ENCODE results near the gene ST6GALNAC1. TPM values are rescaled to one million over a fixed set of nuclear protein-coding genes. Genes with fewer than 3 reads are reported as not detected.

ST6GALNAC1 gene
- total RNA-seq, 2 experiments from 2014 or later = 1.8 to 2.5 TPM

DNA sequence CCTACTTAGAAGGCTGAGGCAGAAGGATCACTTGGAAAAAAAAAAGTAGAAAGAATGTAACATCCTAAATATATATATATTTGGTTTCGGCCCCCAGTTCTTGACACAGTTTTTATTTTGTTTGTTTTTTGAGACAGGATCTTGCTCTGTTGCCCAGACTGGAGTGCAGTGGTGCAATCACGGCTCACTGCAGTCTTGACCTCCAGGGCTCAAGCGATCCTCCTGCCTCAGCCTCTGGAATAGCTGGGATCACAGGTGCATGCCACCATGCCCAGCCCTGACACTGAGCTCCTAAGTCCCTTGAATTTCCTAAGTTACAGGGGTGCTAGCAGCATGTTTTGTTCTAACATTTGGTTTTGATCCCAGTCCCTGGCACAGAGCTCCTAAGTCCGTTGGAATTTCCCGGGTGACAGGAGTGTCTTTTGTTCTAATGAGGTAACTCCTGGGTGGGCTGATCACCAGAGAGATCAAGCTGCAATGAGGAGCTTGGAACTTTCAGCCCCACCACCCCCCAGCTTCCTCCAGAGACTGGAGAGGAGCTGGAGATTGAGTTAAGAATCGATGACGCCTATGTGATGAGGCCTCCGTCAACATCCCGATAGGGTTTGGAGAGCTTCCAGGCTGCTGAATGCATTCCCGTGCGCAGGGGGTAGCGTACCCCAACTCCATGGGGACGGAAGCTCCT, 47.2 kb upstream of the ST6GALNAC1 start:
- no peak for DNase-seq
- POLR2A ChIA-PET = interaction anchor here (1.0 kb wide), 1 partner anchor 20 kb away, joined by 4 read pairs; no protein-coding TSS in a partner anchor
- Mint-ChIP-seq H3K27ac (no peak overlapping the region), H3K36me3 (ENCODE audit: low read depth) (no peaks in the 10 kb centered on the region), H3K4me3 (no peak overlapping the region), H3K4me1 (ENCODE audit: low read depth) (no peaks in the 10 kb centered on the region), H3K9me3 (no peaks in the 10 kb centered on the region), H3K27me3 (no peaks in the 10 kb centered on the region)
- Histone ChIP-seq H3K4me3 (ENCODE audit: low read length) (no peak overlapping the region), H3K4me1 (ENCODE audit: insufficient read depth, low read length) (no peaks in the 10 kb centered on the region), H3K9me3 (ENCODE audit: control insufficient read depth in 1 of 2, insufficient read depth in 1 of 2, low read length in 2 of 2) (no peaks in the 10 kb centered on the region), H3K27me3 (ENCODE audit: control insufficient read depth in 1 of 2, insufficient read depth in 2 of 2, low read length in 2 of 2) (no peaks in the 10 kb centered on the region), H3K36me3 (ENCODE audit: insufficient read depth, low read length) (no peaks in the 10 kb centered on the region), H3K27ac (ENCODE audit: low read depth in 1 of 2, low read length in 2 of 2) (no peak overlapping the region)
- no peak for ATAC-seq (ENCODE audit: poor library complexity)
- TF ChIP-seq, protein P1, sequence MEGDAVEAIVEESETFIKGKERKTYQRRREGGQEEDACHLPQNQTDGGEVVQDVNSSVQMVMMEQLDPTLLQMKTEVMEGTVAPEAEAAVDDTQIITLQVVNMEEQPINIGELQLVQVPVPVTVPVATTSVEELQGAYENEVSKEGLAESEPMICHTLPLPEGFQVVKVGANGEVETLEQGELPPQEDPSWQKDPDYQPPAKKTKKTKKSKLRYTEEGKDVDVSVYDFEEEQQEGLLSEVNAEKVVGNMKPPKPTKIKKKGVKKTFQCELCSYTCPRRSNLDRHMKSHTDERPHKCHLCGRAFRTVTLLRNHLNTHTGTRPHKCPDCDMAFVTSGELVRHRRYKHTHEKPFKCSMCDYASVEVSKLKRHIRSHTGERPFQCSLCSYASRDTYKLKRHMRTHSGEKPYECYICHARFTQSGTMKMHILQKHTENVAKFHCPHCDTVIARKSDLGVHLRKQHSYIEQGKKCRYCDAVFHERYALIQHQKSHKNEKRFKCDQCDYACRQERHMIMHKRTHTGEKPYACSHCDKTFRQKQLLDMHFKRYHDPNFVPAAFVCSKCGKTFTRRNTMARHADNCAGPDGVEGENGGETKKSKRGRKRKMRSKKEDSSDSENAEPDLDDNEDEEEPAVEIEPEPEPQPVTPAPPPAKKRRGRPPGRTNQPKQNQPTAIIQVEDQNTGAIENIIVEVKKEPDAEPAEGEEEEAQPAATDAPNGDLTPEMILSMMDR (IDR thresholded peaks at IDR 0.05) = no peak
- CTCF ChIA-PET = interaction anchor here (0.9 kb wide), 1 partner anchor 9 kb away, joined by 3 read pairs; no protein-coding TSS in a partner anchor
- intact Hi-C loops (cut with DNase I, micrococcal nuclease) = no loop called here

DNA sequence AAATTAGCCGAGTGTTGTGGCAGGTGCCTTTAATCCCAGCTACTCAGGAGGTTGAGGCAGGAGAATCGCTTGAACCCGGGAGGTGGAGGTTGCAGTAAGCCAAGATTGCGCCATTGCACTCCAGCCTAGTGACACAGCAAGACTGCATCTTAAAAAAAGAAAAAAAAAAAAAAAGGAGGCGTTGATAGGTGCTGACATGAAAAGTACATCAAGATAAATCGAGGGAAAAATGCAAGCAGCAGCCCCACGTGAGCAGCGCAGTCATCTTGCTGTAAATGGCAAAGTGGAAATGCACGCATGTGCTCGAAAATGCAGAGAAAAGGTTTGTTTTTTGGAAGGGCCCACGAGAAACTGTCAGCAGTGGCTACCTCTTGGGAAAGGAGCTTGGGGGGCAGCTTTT, 46.3 kb upstream of the ST6GALNAC1 start:
- Histone ChIP-seq H3K36me3 (ENCODE audit: insufficient read depth, low read length) (no peaks in the 10 kb centered on the region), H3K9me3 (ENCODE audit: control insufficient read depth in 1 of 2, insufficient read depth in 1 of 2, low read length in 2 of 2) (no peaks in the 10 kb centered on the region), H3K27me3 (ENCODE audit: control insufficient read depth in 1 of 2, insufficient read depth in 2 of 2, low read length in 2 of 2) (no peaks in the 10 kb centered on the region), H3K4me1 (ENCODE audit: insufficient read depth, low read length) (no peaks in the 10 kb centered on the region), H3K4me3 (ENCODE audit: low read length) (no peak overlapping the region), H3K27ac (ENCODE audit: low read depth in 1 of 2, low read length in 2 of 2) (no peak overlapping the region)
- ChIA-PET POLR2A (no interaction called here), CTCF (interaction anchor here (0.8 kb wide), 1 partner anchor 8 kb away, joined by 3 read pairs; no protein-coding TSS in a partner anchor)
- TF ChIP-seq, protein P1 (IDR thresholded peaks at IDR 0.05) = no peak
- no peaks in the 10 kb centered on the region for H3K4me1 Mint-ChIP-seq (ENCODE audit: low read depth)
- H3K27me3 Mint-ChIP-seq = no peaks in the 10 kb centered on the region
- DNase-seq (no peak), ATAC-seq (ENCODE audit: poor library complexity) (no peak)
- H3K9me3 Mint-ChIP-seq = no peaks in the 10 kb centered on the region
- no peak overlapping the region for H3K27ac Mint-ChIP-seq
- H3K4me3 Mint-ChIP-seq = no peak overlapping the region
- H3K36me3 Mint-ChIP-seq (ENCODE audit: low read depth) = no peaks in the 10 kb centered on the region
- intact Hi-C loops (cut with DNase I, micrococcal nuclease) = no loop called here

DNA sequence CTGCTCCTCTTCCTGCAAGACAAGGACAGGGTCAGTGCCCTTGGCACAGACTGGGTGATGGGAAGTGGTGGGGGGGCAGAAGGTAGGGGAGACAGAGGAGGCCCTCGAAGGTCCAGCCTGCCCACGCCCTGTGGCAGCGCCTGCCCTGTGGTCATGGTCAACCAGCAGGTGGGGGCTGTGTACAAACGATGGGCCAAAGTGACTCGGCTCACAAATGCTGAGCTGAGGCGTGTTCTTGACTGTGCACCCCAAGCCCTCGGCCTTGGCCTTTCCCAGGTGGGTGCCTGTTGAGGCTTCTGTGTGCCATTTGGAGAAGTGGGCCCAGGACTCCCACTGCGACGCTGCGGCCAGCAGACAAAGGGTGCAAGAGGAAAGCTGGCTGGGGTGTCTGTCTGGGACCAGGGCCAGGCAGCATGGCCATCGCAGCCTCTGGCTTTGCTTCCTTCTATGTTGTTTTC, 44.6 kb upstream of the ST6GALNAC1 start:
- DNase-seq (no peak), ATAC-seq (ENCODE audit: poor library complexity) (no peak)
- no peak overlapping the region for H3K4me3 Mint-ChIP-seq
- ChIA-PET CTCF (no interaction called here), POLR2A (interaction anchor here (0.8 kb wide), 1 partner anchor 17 kb away, joined by 3 read pairs; no protein-coding TSS in a partner anchor)
- no peaks in the 10 kb centered on the region for H3K4me1 Mint-ChIP-seq (ENCODE audit: low read depth)
- TF ChIP-seq, protein P1 (IDR thresholded peaks at IDR 0.05) = no peak
- H3K9me3 ChIP-seq (ENCODE audit: control insufficient read depth in 1 of 2, insufficient read depth in 1 of 2, low read length in 2 of 2) = no peaks in the 10 kb centered on the region
- no peaks in the 10 kb centered on the region for H3K36me3 ChIP-seq (ENCODE audit: insufficient read depth, low read length)
- H3K27me3 Mint-ChIP-seq = no peaks in the 10 kb centered on the region
- no peak overlapping the region for H3K27ac ChIP-seq (ENCODE audit: low read depth in 1 of 2, low read length in 2 of 2)
- intact Hi-C loops (cut with DNase I, micrococcal nuclease) = no loop called here
- H3K9me3 Mint-ChIP-seq = no peaks in the 10 kb centered on the region
- no peak overlapping the region for H3K4me3 ChIP-seq (ENCODE audit: low read length)
- H3K27ac Mint-ChIP-seq = no peak overlapping the region
- no peaks in the 10 kb centered on the region for H3K27me3 ChIP-seq (ENCODE audit: control insufficient read depth in 1 of 2, insufficient read depth in 2 of 2, low read length in 2 of 2)
- H3K36me3 Mint-ChIP-seq (ENCODE audit: low read depth) = no peaks in the 10 kb centered on the region
- H3K4me1 ChIP-seq (ENCODE audit: insufficient read depth, low read length) = peaks cover 1% of the 10 kb centered on the region

All from CD4-positive, alpha-beta T cell (primary cell).